Measurements from ENCODE around the gene APBA3.

Gene APBA3

GRCh38 chr19:3712663-3713611 lies 48.6 kb downstream of the APBA3 start:
- DNase-seq = no peak

GRCh38 chr19:3710265-3710812 lies 51.2 kb downstream of the APBA3 start:
- no peak for DNase-seq

DNA sequence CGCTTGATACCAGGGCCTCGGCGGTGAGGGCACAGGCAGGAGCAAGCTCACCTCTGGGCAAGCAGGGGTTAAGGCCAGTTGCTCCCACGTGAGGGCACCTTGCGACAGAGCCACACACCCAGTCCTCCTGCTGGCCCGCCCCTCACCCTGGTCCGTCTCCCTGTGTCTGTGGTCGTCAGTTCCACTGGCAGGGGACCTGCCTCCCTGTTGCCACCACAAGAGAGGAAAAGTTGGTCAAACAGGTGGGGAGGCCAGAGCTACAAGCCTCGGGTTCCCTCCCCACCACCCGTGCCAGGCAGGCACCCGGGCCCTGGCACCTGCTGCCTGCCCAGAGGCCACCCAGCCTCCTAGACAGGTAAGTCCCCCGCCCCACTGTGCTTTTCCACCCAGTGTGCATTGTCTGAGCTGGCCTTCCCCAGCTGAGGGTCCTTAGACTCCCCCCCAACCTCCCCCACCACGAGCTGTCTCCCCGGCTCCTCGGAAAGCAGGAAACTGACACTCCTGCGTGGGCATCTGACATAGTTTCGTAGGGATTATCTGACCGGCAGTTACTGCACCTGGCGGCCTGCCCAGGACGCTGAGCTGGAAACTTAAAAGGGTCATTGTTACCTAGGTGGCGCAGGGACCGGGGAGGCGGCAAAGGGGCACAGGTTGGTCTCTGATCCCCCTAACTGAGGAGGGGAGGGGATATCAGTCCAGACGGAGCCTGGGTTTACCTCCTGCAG lies 53.1 kb downstream of the APBA3 start, which contains the start of gene TJP3:
Gene TJP3, plus strand, starts transcription at position 178 of the 725 bp plus-strand sequence. CDS start 20,049 bp downstream, outside the sequence.
- DNase-seq = no peak

DNA sequence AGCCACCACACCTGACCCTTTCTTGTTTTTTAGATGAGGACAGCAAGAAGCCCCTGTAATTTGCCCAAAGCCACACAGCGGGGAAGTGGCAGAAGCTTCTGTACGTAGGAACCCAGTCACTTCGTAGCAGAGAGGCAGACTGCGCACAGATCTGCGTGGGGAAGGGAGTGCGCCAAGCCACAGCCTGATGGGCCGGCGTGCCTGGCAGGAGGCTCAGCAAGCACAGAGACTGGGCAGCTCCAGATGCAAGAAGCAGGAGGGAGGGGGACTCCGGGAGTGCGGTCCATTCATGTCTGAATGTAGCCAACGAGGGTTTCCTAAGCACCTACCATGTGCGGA lies 53.7 kb downstream of the APBA3 start:
- DNase-seq = no peak

GRCh38 chr19:3701200-3701599 lies 60.3 kb downstream of the APBA3 start:
- DNase-seq = no peak

Measured in NCI-H1417 treated with DMSO at 0.1 percent for 48 hours (cell line).